NCI-H82 treated with DMSO at 0.1 percent for 48 hours (cell line): ENCODE results near the gene ZSWIM6.

Experiments
- DNase-seq: peaks from one replicate; lab custom pipeline; 2025; ENCODE audit not compliant: unreplicated experiment; lab: John Stamatoyannopoulos, UW

The ZSWIM6 gene

DNA sequence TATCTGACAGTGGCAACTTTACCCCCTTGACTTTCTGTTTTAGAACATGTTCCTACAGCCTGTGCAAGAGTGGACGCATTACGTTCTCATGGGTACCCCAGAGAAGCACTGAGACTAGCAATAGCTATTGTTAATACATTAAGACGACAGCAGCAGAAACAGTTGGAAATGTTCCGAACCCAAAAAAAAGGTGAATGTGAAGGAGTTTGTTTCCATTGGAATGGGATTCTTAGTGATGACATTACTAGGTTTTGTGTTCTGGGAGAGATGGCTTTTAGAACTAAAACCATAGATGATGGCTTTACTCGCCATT is 194.1 kb downstream of the ZSWIM6 start:
- DNase-seq = no peak

- no peak for DNase-seq
Measured at GRCh38 chr5:61532983-61533382, 200.9 kb downstream of the ZSWIM6 start.

DNA sequence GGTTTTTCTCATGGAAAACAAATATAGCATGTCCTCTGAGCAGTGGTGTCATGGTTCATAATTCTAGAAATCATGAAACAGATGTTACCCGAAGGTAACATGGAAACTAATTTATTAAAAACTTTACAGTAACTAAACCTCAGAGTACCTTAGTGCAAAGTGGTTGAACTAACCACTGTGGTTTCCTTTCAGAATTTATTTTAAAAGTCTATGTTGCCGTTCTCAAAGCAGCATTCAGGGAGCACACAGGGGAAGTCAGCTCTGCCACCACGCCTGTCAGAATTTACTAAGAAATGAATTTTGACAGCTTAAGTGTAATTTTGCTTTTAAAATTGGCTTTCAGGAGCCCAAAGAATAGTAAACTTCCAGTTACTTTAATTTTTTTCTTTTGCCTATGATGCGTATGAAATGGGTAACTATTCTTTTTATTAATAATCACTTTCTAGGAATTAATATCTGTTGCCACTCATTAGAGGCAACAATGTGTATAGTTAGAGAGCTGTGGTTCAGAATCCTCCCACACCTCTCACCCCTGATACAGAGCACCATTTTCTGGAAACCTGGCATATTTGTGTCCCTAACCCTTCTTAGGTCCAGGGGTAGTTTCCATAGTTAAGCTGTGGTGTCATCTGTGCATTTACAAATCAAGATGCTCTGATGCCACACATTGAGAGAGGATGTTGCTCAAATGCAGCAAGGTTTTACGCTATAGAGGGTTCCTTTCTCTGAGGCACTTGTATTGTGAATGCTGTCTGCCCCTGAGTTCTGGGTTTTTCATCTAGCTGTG is 202.6 kb downstream of the ZSWIM6 start:
- no peak for DNase-seq

- no peak for DNase-seq
Measured at GRCh38 chr5:61535828-61536227, 203.8 kb downstream of the ZSWIM6 start.

- DNase-seq = no peak
Measured at GRCh38 chr5:61536922-61537321, 204.9 kb downstream of the ZSWIM6 start.

DNA sequence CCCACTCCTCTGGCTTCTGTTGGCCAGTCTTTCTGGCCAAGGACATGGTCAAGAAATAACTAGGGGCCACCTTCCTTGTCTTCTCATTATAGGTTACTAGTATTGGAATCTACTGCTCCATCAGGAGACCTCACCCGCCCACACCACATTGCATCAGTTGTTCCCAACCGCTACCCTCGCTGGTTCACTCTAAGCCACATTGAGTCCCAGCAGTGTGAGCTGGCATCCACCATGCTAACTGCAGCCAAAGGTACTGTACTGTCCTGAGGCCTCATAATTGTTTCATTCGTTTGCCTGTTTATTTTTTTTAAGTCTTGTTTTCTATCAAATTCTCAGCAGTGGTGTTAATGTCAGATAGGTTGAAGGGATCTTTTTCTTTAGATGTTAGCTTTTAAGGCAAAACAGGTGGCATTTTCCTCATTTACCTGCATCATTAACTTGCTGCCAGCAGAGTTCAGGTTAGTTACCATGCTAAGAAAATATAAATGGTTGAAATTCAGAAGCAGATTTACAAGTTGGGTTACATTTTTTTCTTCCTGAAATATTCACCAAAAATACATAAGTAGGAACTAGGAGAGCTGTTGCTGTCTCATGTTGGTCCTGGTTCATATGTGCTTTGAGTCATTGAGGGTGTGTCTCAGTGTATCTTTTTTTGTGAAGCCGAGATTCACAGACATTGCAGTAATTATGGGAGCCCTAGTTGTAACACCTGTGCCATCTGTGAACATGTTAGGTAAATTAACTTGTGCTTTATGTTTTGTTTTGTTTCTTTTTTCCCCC is 206.9 kb downstream of the ZSWIM6 start:
- no peak for DNase-seq

DNA sequence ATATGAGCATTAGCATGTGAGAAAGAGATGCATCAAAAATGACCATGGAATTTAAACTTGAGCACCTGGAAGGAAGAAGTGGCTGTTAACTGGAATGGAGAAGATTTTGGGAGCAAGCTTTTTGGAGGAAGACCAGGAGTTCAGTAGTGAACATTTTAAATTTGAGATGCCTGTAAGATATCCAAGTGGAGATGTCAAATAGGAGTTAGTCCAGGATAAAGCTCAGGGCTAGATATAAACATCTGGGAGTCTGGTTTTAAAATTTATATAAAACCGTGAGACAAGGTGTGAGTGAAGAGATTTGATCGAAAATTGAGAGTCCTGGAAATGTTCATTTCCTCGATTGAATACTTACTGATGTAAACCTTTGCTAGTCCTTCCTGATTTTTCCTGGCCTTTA is 217.5 kb downstream of the ZSWIM6 start:
- no peak for DNase-seq

GRCh38 chr5:61551637-61552313 is 219.7 kb downstream of the ZSWIM6 start:
- DNase-seq = no peak

DNA sequence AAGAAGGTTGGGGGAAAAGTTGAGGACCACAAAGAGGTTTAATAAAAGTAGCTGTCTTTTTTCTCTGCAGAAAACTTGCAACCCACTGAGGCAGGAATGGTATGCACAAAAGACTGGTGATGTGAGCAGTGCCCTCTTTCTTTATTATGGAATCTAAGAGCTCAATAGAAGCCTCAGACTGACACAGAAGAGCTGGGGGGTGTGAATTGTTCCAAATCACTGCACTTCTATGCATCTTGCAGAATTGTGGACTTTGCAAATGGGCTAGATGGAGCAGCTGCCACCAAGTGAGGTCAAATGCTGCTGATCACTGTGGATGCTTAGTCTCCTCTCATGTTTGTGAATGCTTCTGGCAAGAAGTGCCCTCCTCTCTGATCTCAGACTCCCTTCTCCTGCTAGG is 227.1 kb downstream of the ZSWIM6 start:
- DNase-seq = no peak

DNA sequence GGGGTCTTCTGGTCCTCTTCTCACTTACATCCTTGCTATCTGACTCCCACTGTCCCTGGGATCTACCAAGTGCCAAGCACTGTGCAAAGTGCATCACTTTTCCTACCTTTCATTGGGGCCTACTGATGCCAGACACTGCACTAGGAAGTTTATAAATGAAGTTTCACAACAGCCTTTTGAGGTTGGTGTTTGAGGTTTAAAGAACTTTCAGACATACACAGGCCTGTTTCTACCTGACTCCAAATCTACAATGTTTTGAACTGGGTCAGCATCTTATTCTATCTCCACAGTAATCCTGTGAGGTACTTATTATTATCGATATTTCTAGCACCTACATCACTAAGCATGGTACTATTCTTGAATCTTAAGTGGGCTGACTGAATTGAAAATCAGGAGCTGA is 227.7 kb downstream of the ZSWIM6 start:
- no peak for DNase-seq

GRCh38 chr5:61563401-61563800 is 231.3 kb downstream of the ZSWIM6 start:
- DNase-seq = no peak

GRCh38 chr5:61567337-61567736 is 235.3 kb downstream of the ZSWIM6 start:
- DNase-seq = no peak

- DNase-seq = no peak
Measured at GRCh38 chr5:61569353-61569752, 237.3 kb downstream of the ZSWIM6 start.

DNA sequence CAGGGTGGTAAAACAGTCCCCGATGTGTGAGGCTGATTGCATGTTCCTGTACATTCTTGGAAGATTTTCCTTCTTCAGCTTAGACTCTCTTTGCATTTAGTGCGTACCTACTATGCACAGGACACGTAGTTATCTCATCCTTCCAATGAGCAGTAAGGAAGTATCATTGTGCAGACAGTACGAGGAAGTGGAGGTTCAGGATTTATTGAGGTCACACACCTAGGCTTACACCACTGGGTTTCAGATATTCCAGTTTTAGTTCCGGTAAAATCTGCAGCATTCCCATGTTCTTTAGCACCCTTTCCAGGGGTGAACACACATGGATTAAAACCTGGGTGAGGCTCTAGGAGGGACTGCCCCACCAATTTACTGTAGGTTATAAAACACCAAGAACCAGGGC is 238.7 kb downstream of the ZSWIM6 start:
- no peak for DNase-seq

GRCh38 chr5:61572959-61573358 is 240.9 kb downstream of the ZSWIM6 start:
- DNase-seq = no peak

- DNase-seq = no peak
Measured at GRCh38 chr5:61575103-61575502, 243.0 kb downstream of the ZSWIM6 start.

DNA sequence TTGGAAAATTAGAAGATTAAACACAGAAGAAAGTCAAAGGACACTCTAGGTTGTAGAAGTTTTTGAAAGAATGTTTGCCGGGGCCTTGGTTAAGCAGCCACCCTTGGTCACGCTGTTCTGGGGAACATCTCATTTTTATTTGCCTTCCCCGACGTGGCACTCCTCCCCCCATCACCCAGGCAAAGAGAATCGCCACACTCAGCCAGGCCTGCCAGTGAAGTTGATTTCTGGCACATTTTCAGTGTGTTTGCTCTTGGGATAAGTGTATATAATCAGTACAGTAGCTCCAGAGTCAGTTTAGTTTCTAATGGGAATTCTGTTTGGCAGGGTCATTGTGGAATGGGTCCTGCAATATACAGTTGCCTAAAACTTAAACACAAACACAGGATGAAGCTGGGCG is 243.5 kb downstream of the ZSWIM6 start:
- no peak for DNase-seq

GRCh38 chr5:61576556-61576955 is 244.5 kb downstream of the ZSWIM6 start:
- DNase-seq = no peak

GRCh38 chr5:61578858-61579503 is 246.9 kb downstream of the ZSWIM6 start:
- no peak for DNase-seq

DNA sequence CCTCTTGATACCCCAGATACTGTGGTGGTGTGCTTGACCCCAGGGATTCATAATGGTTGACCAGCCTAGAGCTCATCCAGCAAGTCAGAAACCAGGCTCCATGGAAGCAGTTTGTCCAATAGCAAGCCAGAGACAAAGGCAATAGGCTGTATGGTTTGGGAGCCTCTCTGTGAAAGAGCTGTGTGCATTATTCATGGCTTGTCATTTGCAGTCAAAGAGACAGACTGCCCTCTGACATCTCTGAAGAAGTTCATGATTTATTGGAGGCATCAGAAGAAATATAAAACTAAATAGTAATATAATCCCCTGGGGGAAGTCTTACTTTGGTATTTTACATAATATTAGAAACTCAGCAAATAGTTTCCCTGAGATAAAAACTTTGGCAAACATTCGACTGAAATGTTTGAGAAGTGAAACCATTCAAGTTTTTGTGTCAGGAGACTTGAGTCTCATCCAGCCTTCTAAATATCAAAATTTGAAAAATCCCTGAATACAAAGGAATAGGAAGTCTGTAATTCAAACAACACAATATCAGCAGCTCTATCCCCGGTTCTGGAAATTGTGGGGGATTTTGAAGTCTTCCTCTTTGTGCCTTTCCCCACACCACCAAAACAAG is 250.3 kb downstream of the ZSWIM6 start:
- DNase-seq = no peak

DNA sequence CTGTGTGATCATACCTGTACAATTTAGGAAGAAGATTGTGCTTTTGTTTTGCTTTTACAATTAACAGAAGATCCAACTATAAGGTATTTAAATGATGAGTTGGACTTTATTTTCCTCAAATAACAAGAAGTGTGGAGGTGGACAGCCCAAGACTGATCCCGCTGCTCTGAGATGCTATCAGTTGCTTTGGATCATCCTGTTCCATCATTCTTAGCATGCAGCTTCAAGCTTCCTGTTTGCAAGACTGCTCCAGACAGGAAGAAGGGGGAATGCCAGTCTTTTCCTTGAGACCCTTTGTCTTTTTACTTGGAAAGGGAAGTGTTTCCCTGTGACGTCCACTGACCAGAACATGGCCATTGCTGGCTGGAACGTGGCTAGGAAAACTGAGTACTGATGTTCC is 250.8 kb downstream of the ZSWIM6 start:
- DNase-seq = no peak
